ENCODE data around the gene ABLIM2. TPM values are rescaled to one million over a fixed set of nuclear protein-coding genes. Genes with fewer than 3 reads are reported as not detected.

ABLIM2 gene
- polyA plus RNA-seq, 1 donor from 2014 or later = 1.3 TPM

DNA sequence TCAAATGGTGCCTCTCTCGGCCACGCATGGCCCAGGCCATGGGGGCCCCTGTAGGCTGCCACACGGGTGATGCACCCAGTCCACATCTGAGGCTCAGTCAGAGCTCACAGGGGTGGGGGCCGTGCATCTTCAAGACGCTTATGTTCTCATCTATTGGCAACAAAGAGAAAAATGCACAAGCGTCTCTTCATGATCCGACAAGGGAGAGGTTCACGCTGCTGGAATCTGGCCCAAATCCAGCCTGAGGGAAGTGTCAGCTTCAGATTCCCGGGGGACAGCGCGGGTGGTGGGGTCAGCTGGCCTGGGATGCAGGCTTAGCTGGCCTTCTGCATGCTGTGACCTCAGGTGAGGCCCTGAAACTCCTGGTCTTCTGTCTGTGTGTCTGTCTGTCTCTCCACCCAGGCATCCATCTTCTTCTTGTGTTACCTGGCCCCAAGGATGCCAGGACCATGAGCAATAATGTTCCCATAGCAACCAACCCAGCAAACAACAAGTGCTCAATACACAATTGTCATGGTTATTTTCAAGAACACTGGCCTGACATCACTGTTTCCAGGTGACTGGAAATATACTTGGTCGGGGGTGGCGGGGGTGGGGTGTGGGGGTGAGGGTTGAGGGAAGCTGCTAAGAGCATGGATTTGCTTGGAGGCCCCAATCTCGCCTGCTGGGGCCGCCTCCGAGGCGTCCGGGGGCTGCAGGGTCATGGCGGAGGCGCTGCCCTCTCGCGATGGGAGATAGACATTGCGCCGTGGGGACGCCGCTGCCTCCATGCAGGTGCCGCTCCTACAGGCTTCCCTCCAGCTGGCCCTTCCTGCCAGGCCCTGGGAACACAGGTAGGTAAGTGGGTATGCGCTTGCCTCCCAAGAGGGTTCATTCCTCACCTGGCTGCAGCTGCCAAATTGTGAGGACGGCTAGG, 48.3 kb downstream of the ABLIM2 start:
- H3K36me3 Mint-ChIP-seq = no peaks in the 10 kb centered on the region
- H3K4me1 Mint-ChIP-seq = peaks cover 0 to 3% (median 0%) of the 10 kb centered on the region in 3 donors
- no peak overlapping the region for H3K27ac Mint-ChIP-seq
- peaks cover 0 to 2% (median 0%) of the 10 kb centered on the region in 3 donors for H3K9me3 Mint-ChIP-seq
- H3K27me3 Mint-ChIP-seq = peaks cover 7% of the 10 kb centered on the region
- no peak overlapping the region for H3K4me3 Mint-ChIP-seq

DNA sequence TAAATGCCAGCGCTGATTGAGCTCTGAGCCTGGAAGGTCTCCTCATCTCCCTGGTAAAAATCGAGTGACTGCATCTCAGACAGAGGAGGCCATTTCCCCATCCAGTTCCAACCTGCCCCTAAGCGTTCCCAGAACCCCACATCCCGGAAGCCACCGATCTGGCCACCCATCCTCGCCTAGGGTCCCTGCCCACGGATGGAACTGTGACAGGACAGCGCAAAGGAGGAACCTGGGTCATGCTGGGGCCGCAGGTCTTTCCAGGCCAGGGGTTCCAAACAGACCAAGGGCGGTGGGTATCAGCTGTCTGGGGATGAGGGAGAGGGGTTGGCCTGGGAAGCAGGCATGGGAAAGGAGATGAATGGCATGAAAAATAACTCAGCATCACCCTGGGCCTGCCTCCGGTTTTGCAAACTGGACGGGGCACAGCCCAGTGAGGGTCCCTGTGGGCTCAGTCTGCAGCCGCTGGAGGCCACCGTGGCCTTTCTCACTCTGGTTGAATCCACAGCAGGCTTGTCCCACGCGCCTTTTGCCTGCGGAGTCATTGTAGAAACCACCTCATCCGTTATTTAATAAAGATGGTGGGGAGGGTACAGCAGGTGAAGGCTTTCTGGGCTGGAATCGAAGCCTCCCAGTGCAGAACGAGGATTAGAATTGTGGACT, 49.1 kb downstream of the ABLIM2 start:
- Mint-ChIP-seq H3K9me3 (peaks cover 0 to 2% (median 0%) of the 10 kb centered on the region in 3 donors), H3K4me3 (no peak overlapping the region), H3K27ac (no peak overlapping the region), H3K36me3 (no peaks in the 10 kb centered on the region), H3K4me1 (peaks cover 0 to 2% (median 0%) of the 10 kb centered on the region in 3 donors), H3K27me3 (peaks cover 8% of the 10 kb centered on the region)

DNA sequence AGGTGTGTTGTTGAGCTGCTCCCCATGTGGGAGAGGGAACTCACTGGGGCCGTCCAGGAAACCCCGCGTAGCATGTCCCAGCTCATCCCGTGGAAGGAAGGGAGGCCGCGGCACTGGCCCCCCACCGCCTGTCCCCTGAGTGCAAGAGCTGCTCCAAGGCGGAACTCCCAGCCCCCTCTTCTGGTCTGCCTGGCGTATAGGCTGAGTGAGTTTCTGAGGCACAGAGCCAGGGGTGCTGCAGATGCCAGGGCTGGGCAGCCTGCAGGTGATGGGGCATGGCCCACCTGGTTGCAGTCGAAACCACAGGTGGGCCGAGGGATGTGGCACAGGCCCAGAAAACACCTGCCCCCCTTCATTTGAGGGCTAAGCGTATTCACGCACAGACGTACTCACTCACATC, 49.6 kb downstream of the ABLIM2 start:
- Mint-ChIP-seq H3K9me3 (peaks cover 0 to 2% (median 0%) of the 10 kb centered on the region in 3 donors), H3K27ac (no peak overlapping the region), H3K36me3 (no peaks in the 10 kb centered on the region), H3K4me1 (peaks cover 0 to 2% (median 0%) of the 10 kb centered on the region in 3 donors), H3K4me3 (no peak overlapping the region), H3K27me3 (peaks cover 8% of the 10 kb centered on the region)

DNA sequence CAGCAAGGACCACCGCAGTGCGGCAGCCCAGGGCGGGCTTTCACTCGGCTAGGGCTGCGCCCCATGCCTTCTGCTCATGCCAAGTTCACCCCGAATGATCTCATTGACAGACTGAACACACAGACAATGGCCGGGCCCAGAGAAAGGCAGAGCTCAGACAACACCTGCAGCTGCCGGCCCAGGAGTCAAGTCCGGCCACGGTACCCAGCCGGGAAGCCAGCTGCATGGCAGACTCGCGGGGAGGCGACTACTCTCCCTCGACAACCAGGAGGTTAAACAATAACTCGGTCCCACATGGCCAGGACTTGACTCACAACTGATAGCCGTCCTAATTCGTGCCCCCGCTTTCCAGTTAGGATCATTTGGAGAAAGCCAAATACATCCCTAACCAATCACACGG, 50.4 kb downstream of the ABLIM2 start:
- no peak overlapping the region for H3K27ac Mint-ChIP-seq
- H3K4me1 Mint-ChIP-seq = no peaks in the 10 kb centered on the region
- no peak overlapping the region for H3K4me3 Mint-ChIP-seq
- H3K9me3 Mint-ChIP-seq = peaks cover 0 to 2% (median 0%) of the 10 kb centered on the region in 3 donors
- H3K36me3 Mint-ChIP-seq = no peaks in the 10 kb centered on the region
- peaks cover 7% of the 10 kb centered on the region for H3K27me3 Mint-ChIP-seq

- Mint-ChIP-seq H3K9me3 (peaks cover 0 to 2% (median 0%) of the 10 kb centered on the region in 3 donors), H3K36me3 (no peaks in the 10 kb centered on the region), H3K27me3 (peaks cover 8% of the 10 kb centered on the region), H3K4me3 (no peak overlapping the region), H3K4me1 (no peaks in the 10 kb centered on the region), H3K27ac (no peak overlapping the region)
Observed at GRCh38 chr4:8107146-8107657, 51.4 kb downstream of the ABLIM2 start.

DNA sequence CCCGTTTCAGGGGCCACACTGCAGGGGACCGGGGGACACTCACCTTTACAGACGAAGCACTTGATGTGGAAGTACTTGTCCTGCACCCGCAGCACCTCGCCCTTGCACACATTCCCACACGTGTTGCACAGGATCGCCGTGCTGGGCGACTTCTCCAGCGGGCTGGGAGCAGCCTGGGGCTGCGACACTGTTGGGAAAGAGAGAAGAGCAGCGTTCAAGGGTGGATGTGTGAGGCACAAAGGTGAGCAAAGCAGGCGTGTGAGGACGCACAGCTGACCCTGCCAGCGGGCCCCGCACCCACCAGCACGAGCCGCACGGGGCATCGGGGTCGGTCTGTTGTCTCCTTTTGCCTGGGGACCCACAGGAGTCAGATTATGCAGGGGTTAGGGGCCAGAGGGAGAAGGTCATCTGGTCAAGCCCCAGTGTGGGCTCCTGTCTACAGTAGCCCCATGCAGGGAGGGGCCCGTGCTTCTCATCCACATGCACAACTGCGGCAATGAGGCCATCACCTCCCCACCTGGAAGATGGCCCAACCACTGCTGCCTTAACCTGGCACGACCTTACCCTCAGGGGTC, 52.1 kb downstream of the ABLIM2 start:
- no peaks in the 10 kb centered on the region for H3K4me1 Mint-ChIP-seq
- peaks cover 10% of the 10 kb centered on the region for H3K27me3 Mint-ChIP-seq
- no peaks in the 10 kb centered on the region for H3K36me3 Mint-ChIP-seq
- H3K9me3 Mint-ChIP-seq = peaks cover 0 to 2% (median 0%) of the 10 kb centered on the region in 3 donors
- no peak overlapping the region for H3K4me3 Mint-ChIP-seq
- peak overlapping the region in 1 of 3 donors; percentile 76 for H3K27ac Mint-ChIP-seq

GRCh38 chr4:8105306-8106100, 53.1 kb downstream of the ABLIM2 start:
- Mint-ChIP-seq H3K27ac (peak overlapping the region in 1 of 3 donors; percentile 14), H3K27me3 (peaks cover 7% of the 10 kb centered on the region), H3K4me3 (no peak overlapping the region), H3K36me3 (no peaks in the 10 kb centered on the region), H3K4me1 (no peaks in the 10 kb centered on the region), H3K9me3 (no peaks in the 10 kb centered on the region)

GRCh38 chr4:8104491-8105305, 53.9 kb downstream of the ABLIM2 start:
- no peaks in the 10 kb centered on the region for H3K36me3 Mint-ChIP-seq
- H3K9me3 Mint-ChIP-seq = no peaks in the 10 kb centered on the region
- no peaks in the 10 kb centered on the region for H3K4me1 Mint-ChIP-seq
- H3K4me3 Mint-ChIP-seq = no peak overlapping the region
- H3K27me3 Mint-ChIP-seq = peaks cover 6% of the 10 kb centered on the region
- H3K27ac Mint-ChIP-seq = no peak overlapping the region

- Mint-ChIP-seq H3K27me3 (peaks cover 6% of the 10 kb centered on the region), H3K27ac (no peak overlapping the region), H3K4me1 (no peaks in the 10 kb centered on the region), H3K36me3 (no peaks in the 10 kb centered on the region), H3K4me3 (no peak overlapping the region), H3K9me3 (no peaks in the 10 kb centered on the region)
Observed at GRCh38 chr4:8103421-8104390, 54.9 kb downstream of the ABLIM2 start.

DNA sequence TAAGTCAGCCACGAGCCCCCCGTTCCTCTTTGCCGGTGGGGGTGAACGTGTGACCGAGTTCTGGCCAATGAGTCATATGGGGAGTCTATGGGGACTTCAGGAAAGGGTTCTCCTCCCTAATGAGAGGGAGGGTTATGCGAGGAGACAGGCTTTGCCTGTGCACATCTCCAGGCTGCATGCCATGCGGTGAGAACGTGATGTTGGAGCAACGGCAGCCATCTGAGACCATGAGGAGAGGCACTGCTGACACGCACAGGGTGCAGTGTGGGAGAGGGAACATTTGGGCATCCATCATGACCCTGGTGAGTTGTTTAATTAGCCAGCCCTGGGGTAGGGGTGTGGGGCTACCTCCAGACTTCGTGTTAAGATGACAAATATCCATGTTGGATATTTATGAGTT, 55.8 kb downstream of the ABLIM2 start:
- Mint-ChIP-seq H3K36me3 (no peaks in the 10 kb centered on the region), H3K27ac (peak overlapping the region in 1 of 3 donors; percentile 59), H3K27me3 (peaks cover 7% of the 10 kb centered on the region), H3K4me1 (no peaks in the 10 kb centered on the region), H3K4me3 (no peak overlapping the region), H3K9me3 (no peaks in the 10 kb centered on the region)

GRCh38 chr4:8102076-8102355, 56.6 kb downstream of the ABLIM2 start:
- Mint-ChIP-seq H3K36me3 (no peaks in the 10 kb centered on the region), H3K9me3 (no peaks in the 10 kb centered on the region), H3K4me1 (no peaks in the 10 kb centered on the region), H3K4me3 (peak overlapping the region in 1 of 4 donors; percentile 57), H3K27me3 (peaks cover 7% of the 10 kb centered on the region), H3K27ac (no peak overlapping the region)

DNA sequence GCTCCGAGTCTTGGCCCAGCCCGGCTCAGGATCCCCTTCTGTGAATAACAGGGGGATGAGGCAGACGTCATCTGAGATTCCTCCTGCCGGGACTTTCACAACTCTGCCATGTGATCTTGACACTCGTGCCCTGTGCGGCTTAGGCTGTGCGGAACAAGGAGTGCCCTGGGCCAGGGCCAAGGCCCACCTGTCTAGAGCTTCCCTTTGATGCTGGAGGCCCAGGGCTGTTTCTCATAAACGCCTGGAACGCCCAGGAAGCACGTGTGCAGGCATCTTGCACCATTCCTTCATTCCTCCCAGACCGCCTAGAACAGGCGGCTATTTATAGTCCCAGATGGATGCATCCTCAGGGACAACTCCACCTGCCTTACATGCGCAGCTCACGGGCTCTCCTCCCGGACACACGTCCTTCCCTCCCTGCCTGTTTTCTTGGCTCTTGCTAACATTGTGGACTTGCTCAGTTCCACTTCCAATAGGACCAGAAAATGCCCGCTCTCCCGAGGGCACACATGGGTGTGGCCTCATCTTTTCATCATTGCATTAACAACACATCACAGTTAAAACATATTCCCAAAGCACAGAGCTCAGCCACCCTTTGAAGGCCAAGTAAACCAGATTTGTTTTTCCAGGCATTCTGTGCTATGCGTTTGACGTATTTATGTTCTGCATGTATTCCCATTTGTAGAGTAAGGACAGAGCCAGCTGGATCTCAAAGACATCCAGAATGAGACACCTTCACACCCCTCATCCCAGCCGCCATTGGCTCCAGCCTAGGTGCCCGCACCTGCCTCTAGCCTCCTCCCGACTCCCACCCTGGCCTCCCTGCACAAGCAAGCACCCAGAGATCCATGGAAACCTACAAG, 57.2 kb downstream of the ABLIM2 start:
- Mint-ChIP-seq H3K4me3 (no peak overlapping the region), H3K27ac (no peak overlapping the region), H3K27me3 (peaks cover 7% of the 10 kb centered on the region), H3K36me3 (no peaks in the 10 kb centered on the region), H3K9me3 (no peaks in the 10 kb centered on the region), H3K4me1 (no peaks in the 10 kb centered on the region)

All from IgD-negative memory B cell (primary cell).